HCT116 (cell line): ENCODE results near the gene MPHOSPH6.

Source experiments
- POLR2A ChIP-seq: IDR thresholded peaks from 2 replicates; pipeline ENCODE4 v1.7.0; 2011; ENCODE audit warnings: borderline replicate concordance; ENCODE audit not compliant: insufficient read depth, insufficient read length; ENCODE audit errors: extremely low read depth
- POLR2AphosphoS5 ChIP-seq: IDR thresholded peaks from 2 replicates; pipeline ENCODE4 v1.6.1; 2011; ENCODE audit warnings: mild to moderate bottlenecking, low read depth, low read length, moderate library complexity
- SIN3A ChIP-seq: IDR thresholded peaks from 2 replicates; pipeline ENCODE4 v1.6.1; 2012; ENCODE audit warnings: low read depth
- ZNF274 ChIP-seq: fragments of 200-500 bp; sonication (Bioruptor generic); IDR thresholded peaks from 2 replicates; pipeline ENCODE4 v1.6.1; 2014; ENCODE audit warnings: mild to moderate bottlenecking, low read depth, low read length, inconsistent platforms
- TF ChIP-seq, protein P1 (sequence below), 3 experiments: fragments of 200-600 bp in 1 of 3; sonication (generic) in 1 of 3; IDR thresholded peaks in 2 of 3; conservative IDR thresholded peaks in 1 of 3; 2 replicates each; pipeline ENCODE4 v1.5.1; 2012 to 2017; ENCODE audit warnings: low read depth in 2 of 3, low read length in 2 of 3, antibody characterized with exemption in 1 of 3, borderline replicate concordance in 1 of 3, control low read depth in 1 of 3, mild to moderate bottlenecking in 1 of 3, mixed read lengths in 1 of 3, mixed run types in 1 of 3, moderate library complexity in 1 of 3; ENCODE audit not compliant: insufficient read depth in 1 of 3

DNA sequence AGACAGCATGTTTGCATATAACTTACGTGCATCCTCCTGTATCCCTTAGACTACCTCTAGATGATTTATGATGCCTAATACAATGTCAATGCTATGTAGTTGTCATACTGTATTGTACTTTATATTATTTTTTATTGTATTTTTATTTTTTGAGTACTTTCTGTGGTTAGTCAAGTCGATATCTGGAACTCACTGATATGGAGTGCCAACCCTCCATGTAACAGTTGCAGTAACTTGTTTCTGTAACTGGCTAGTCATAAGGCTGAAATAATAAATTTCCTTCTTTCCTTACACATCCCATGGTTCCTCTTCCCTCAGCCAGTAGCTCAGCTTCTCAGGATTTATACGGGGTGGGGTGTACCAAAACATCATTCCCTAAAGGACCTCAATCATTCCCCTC, 23.5 kb downstream of the MPHOSPH6 start:
- TF ChIP-seq POLR2A (no peak), POLR2AphosphoS5 (no peak), SIN3A (no peak), ZNF274 (no peak)
- TF ChIP-seq, protein P1, sequence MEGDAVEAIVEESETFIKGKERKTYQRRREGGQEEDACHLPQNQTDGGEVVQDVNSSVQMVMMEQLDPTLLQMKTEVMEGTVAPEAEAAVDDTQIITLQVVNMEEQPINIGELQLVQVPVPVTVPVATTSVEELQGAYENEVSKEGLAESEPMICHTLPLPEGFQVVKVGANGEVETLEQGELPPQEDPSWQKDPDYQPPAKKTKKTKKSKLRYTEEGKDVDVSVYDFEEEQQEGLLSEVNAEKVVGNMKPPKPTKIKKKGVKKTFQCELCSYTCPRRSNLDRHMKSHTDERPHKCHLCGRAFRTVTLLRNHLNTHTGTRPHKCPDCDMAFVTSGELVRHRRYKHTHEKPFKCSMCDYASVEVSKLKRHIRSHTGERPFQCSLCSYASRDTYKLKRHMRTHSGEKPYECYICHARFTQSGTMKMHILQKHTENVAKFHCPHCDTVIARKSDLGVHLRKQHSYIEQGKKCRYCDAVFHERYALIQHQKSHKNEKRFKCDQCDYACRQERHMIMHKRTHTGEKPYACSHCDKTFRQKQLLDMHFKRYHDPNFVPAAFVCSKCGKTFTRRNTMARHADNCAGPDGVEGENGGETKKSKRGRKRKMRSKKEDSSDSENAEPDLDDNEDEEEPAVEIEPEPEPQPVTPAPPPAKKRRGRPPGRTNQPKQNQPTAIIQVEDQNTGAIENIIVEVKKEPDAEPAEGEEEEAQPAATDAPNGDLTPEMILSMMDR (IDR thresholded peaks at IDR 0.05 in 2 of 3, conservative IDR thresholded peaks at IDR 0.05 in 1 of 3; ENCODE audit: borderline replicate concordance in 1 of 3, insufficient read depth in 1 of 3, low read depth in 2 of 3, low read length in 2 of 3) = no peak
